AG09319 (cell line): ENCODE data around the gene ICAM1.

Source experiments
- DNase-seq: peaks from one replicate; pipeline ENCODE4 v3.0.0-alpha.2; 2010; ENCODE audit warnings: low read depth; ENCODE audit errors: extremely low read depth
- TF ChIP-seq, protein P1 (sequence below): IDR thresholded peaks from 2 replicates; pipeline ENCODE4 v1.5.1; 2011; ENCODE audit warnings: low read depth, mild to moderate bottlenecking, inconsistent platforms, low read length, moderate library complexity

Gene ICAM1

DNA sequence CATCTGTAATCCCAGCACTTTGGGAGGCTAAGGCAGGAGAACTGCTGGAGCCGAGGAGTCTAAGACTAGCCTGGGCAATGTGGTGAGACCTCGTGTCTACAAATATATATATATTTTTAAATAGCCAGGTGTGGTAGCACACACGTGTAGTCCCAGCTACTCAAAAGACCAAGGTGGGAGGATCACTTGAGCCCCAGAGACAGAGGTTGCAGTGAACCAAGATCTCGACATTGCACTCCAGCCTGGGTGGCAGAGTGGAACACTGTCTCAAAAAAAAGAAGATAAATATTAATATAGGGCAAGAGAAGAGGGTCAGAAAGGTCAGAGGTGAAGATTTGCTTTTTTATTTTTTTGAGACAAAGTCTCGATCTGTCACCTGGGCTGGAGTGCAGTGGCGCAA is 24.4 kb upstream of the ICAM1 start:
- TF ChIP-seq, protein P1, sequence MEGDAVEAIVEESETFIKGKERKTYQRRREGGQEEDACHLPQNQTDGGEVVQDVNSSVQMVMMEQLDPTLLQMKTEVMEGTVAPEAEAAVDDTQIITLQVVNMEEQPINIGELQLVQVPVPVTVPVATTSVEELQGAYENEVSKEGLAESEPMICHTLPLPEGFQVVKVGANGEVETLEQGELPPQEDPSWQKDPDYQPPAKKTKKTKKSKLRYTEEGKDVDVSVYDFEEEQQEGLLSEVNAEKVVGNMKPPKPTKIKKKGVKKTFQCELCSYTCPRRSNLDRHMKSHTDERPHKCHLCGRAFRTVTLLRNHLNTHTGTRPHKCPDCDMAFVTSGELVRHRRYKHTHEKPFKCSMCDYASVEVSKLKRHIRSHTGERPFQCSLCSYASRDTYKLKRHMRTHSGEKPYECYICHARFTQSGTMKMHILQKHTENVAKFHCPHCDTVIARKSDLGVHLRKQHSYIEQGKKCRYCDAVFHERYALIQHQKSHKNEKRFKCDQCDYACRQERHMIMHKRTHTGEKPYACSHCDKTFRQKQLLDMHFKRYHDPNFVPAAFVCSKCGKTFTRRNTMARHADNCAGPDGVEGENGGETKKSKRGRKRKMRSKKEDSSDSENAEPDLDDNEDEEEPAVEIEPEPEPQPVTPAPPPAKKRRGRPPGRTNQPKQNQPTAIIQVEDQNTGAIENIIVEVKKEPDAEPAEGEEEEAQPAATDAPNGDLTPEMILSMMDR: no peak

GRCh38 chr19:10251792-10252694 is 18.9 kb upstream of the ICAM1 start, which contains the start of gene MRPL4:
TSS of gene MRPL4 (plus strand) at chr19:10252214. CDS start at chr19:10252254, 40 bp downstream.
- TF ChIP-seq, protein P1: no peak
- peak; percentile 93 for DNase-seq

More for the DNA sequence above, 24.4 kb upstream of the ICAM1 start:
- no peak for DNase-seq

- no peak for DNase-seq
- TF ChIP-seq, protein P1: no peak
Measured at GRCh38 chr19:10252707-10253106, 18.2 kb upstream of the ICAM1 start.

DNA sequence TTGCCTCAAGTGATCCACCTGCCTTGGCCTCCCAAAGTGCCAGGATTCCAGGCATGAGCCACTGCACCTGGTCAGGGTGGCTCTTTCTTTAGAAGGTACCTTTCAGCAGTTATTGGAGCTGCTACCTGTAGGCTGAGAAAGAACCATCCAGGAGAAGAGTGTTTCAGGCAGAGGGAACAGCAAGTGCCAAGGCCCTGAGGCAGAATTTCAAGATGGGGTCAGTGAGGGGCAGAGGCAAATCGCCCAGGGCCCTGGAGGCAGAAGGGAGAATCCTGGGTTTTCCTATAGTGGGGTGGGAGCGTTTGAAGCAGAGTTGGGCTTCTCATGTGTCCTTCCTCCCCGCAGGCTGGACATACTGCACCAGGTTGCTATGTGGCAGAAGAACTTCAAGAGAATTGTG is 16.7 kb upstream of the ICAM1 start:
- TF ChIP-seq, protein P1: no peak
- no peak for DNase-seq

DNA sequence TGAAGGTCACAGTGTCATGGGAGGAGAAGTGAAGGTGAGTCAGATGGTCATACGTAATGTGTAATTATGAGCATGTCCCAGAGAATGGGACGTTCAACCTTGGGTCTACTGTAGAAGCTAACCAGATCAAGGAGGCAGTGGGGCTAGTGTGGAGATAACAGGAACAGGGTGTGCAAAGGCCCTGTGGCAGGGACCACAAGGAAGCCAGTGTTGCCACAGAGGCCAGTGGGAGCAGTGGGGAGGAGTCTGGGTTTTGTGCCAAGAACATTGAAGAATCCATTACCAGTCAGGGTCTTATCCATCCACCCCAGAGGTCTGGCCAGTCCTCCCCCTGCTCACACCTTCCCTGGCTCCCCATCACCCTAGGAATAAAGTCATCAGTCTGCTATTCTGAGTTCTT is 15.6 kb upstream of the ICAM1 start:
- TF ChIP-seq, protein P1: no peak
- no peak for DNase-seq

DNA sequence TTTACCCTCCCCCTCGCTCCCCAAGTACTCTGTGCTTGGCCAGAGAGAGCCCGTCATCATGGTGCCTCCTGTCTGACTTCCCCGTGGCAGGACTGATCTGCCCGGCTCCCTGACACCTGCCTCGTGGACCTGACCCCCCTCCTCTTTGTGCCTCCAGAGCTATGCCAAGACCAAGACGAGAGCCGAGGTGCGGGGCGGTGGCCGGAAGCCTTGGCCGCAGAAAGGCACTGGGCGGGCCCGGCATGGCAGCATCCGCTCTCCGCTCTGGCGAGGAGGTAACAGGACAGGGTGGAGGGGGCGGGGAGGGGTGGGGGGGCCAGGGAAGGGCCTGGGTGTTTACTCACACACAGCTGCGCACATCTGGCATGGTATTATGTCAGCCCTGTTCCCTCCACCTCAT is 14.4 kb upstream of the ICAM1 start:
- DNase-seq: no peak

More for the DNA sequence above, 14.4 kb upstream of the ICAM1 start:
- TF ChIP-seq, protein P1: no peak
